ENCODE measurements around the gene NAP1L2.
A peak's percentile ranks its signal among the peaks of the same experiment; 100 is the strongest.
"Not testable (repeated sequence)": the region's sequence is repeated elsewhere in the genome, so short reads cannot be mapped to it uniquely, and the experiment has no call there.

NAP1L2 gene

GRCh38 chrX:73214426-73215094 is at the start of gene NAP1L2:
Gene NAP1L2 (minus strand): TSS chrX:73214851. CDS start chrX:73214492, 359 bp downstream.
- DNase-seq (ENCODE audit: low spot score) = peak; percentile 39

- peak; percentile 2 for DNase-seq (ENCODE audit: low spot score)
Measured at GRCh38 chrX:73262991-73263390, 48.3 kb upstream of the NAP1L2 start.

DNA sequence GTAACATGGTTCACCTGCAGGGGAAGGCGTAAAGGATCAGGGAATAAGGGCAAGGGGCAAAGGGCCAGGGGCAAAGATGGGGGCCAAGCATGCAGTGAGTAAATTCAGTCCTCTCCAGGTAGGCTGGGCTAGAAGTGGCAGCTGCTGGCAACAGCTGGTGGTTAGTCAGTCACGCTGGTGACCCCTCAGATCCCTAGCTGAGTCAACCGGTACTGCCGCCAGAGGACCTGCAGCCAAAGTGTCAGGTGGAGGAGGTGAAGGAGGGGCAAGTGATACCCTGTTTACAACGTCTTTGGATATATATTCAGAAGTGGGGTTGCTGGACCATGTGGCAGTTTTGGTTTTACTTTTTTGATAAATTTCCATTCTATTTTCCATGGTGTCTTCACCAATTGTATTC is 24.6 kb upstream of the NAP1L2 start:
- DNase-seq (ENCODE audit: low spot score) = no peak

DNA sequence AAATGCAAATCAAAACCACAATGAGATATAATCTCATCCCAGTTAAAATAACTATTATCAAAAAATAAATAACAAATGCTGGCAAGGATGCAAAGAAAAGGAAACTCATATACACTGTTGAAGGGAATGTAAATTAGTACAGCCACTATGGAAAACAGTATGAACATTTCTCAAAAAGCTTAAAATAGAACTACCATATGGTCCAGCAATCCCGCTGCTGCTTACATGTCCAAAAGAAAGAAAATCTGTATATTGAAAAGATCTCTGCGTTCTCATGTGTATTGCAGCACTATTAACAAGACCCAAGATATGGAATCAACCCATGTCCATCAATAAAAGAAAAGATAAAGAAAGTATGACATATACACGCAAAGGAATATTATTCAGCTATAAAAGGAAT is 3.0 kb upstream of the NAP1L2 start:
- DNase-seq (ENCODE audit: low spot score) = no peak

GRCh38 chrX:73215246-73215645 is 595 bp upstream of the NAP1L2 start:
- DNase-seq (ENCODE audit: low spot score) = no peak

- DNase-seq (ENCODE audit: low spot score) = peak; percentile 7
Measured at GRCh38 chrX:73213734-73214425, 771 bp downstream of the NAP1L2 start.

GRCh38 chrX:73206366-73206765 is 8.3 kb downstream of the NAP1L2 start:
- no peak for DNase-seq (ENCODE audit: low spot score)

- no peak for DNase-seq (ENCODE audit: low spot score)
Measured at GRCh38 chrX:73182502-73183114, 32.0 kb downstream of the NAP1L2 start.

DNA sequence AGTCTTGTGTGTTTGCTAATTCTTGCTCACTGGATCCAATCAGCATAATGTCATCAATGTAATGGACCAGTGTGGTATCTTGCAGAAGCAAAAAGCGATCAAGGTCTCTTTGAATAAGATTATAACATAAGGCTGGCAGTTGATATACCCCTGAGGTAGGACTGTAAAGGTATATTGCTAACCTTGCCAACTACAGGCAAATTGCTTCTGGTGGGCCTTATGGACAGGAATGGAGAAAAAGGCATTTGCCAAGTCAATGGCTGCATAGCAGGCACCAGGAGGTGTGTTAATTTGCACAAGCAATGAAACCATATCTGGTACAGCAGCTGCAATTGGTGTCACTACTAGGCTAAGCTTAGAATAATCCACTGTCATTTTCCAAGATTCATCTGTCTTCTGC is 45.7 kb downstream of the NAP1L2 start:
- DNase-seq (ENCODE audit: low spot score) = not testable (repeated sequence)
